Vagina (tissue), 2 donors: Measurements from ENCODE around the gene GJC3. TPM values are rescaled to one million over a fixed set of nuclear protein-coding genes. Genes with fewer than 3 reads are reported as not detected.

ENCODE experiments used
- DNase-seq, 2 donors: peaks; one replicate each; pipeline ENCODE4 v3.0.0-alpha.2; 2017; ENCODE audit errors: extremely low spot score in 2 of 2
- H3K27ac ChIP-seq: fragments of 200-600 bp; sonication (generic); one replicate; pipeline ENCODE4 v1.5.1; 2019
- H3K27me3 ChIP-seq: fragments of 200-600 bp; sonication (generic); one replicate; pipeline ENCODE4 v1.5.1; 2019
- H3K36me3 ChIP-seq, 2 donors: fragments of 200-600 bp; sonication (generic); one replicate each; pipeline ENCODE4 v1.5.1; 2017 to 2019
- H3K4me1 ChIP-seq: fragments of 200-600 bp; sonication (generic); one replicate; pipeline ENCODE4 v1.5.1; 2019
- H3K4me3 ChIP-seq, 2 donors: fragments of 200-600 bp; sonication (generic); 1 replicate in 1 of 2; 2 replicates in 1 of 2; pipeline ENCODE4 v1.5.1; 2016 to 2019
- H3K9me3 ChIP-seq: fragments of 200-600 bp; sonication (generic); one replicate; pipeline ENCODE4 v1.5.1; 2019
- CTCF ChIP-seq, 3 experiments: fragments of 450-650 bp in 2 of 3; fragments of 200-600 bp in 1 of 3; sonication (generic) in 1 of 3; IDR thresholded peaks; one replicate each; pipeline ENCODE4 v1.5.1; 2017 to 2019; ENCODE audit warnings: antibody characterized with exemption in 3 of 3, mild to moderate bottlenecking in 2 of 3, moderate library complexity in 2 of 3
- POLR2A ChIP-seq, 2 donors: fragments of 450-650 bp; IDR thresholded peaks; one replicate each; pipeline ENCODE4 v1.6.1; 2017; ENCODE audit warnings: antibody characterized with exemption in 2 of 2, mild to moderate bottlenecking in 2 of 2, moderate library complexity in 2 of 2
- POLR2AphosphoS5 ChIP-seq, 2 donors: sonication (generic); formaldehyde crosslinking; IDR thresholded peaks; one replicate each; pipeline ENCODE4 v1.9.0; 2017; ENCODE audit warnings: antibody characterized with exemption in 2 of 2, mild to moderate bottlenecking in 2 of 2, low read depth in 1 of 2; ENCODE audit not compliant: insufficient read depth in 1 of 2
- intact Hi-C: fragments of 100-400 bp; cut with DNase I; formaldehyde crosslinking; loops from one replicate; pipeline ENCODE4 v1.15.1; 2023
- total RNA-seq: library from RNA; depleted of rRNA; stranded (reverse); fragments of >200 nt; gene quantifications from one replicate; pipeline ENCODE4 v1.2.3, GENCODE V29; 2016

GJC3 gene
- total RNA-seq, 1 donor from 2014 or later, result not detected

- intact Hi-C loops, result no loop called here
- TF ChIP-seq POLR2AphosphoS5 (IDR thresholded peaks at IDR 0.05; ENCODE audit: insufficient read depth in 1 of 2, low read depth in 1 of 2), result no peak
- TF ChIP-seq CTCF (IDR thresholded peaks at IDR 0.05), result no peak
- TF ChIP-seq POLR2A (IDR thresholded peaks at IDR 0.05), result no peak
Measured at GRCh38 chr7:99919814-99920112, 9.7 kb downstream of the GJC3 start.

GRCh38 chr7:99918959-99919813 lies 10.2 kb downstream of the GJC3 start, which contains the start of gene TRIM4:
TRIM4 (minus strand) TSS chr7:99919530; CDS start chr7:99919401, 129 bp downstream.
- Histone ChIP-seq H3K27ac (peak within 1 kb of the TSS; percentile 81), H3K4me1 (peaks cover 43% of the 10 kb centered on the region), H3K9me3 (no peaks in the 10 kb centered on the region), H3K36me3 (no peaks in the 10 kb centered on the region), H3K4me3 (peak within 1 kb of the TSS; percentile 68 to 77), H3K27me3 (no peaks in the 10 kb centered on the region)
- intact Hi-C loops, result no loop called here
- TF ChIP-seq POLR2AphosphoS5 (IDR thresholded peaks at IDR 0.05; ENCODE audit: insufficient read depth in 1 of 2, low read depth in 1 of 2) (peak; percentile 93 to 95), POLR2A (IDR thresholded peaks at IDR 0.05) (peak in 1 of 2 donors; percentile 78), CTCF (IDR thresholded peaks at IDR 0.05) (peak in 1 of 3 experiments; percentile 2)
- DNase-seq, result peak in 1 of 2 donors; percentile 94

More at GRCh38 chr7:99919814-99920112, 9.7 kb downstream of the GJC3 start:
- DNase-seq, result no peak
- peak overlapping the region; percentile 81 for H3K27ac ChIP-seq
- H3K9me3 ChIP-seq, result no peaks in the 10 kb centered on the region
- H3K4me3 ChIP-seq, result peak overlapping the region; percentile 68 to 77
- no peaks in the 10 kb centered on the region for H3K36me3 ChIP-seq
- H3K27me3 ChIP-seq, result no peaks in the 10 kb centered on the region
- H3K4me1 ChIP-seq, result peaks cover 39% of the 10 kb centered on the region

GRCh38 chr7:99910976-99911375 lies 18.4 kb downstream of the GJC3 start:
- intact Hi-C loops, result no loop called here

GRCh38 chr7:99901581-99901980 lies 27.8 kb downstream of the GJC3 start:
- Histone ChIP-seq H3K27ac (no peak overlapping the region), H3K4me1 (no peaks in the 10 kb centered on the region), H3K27me3 (no peaks in the 10 kb centered on the region), H3K4me3 (no peak overlapping the region), H3K36me3 (peaks cover 0 to 60% of the 10 kb centered on the region in 2 donors), H3K9me3 (no peaks in the 10 kb centered on the region)
- TF ChIP-seq POLR2A (IDR thresholded peaks at IDR 0.05) (no peak), POLR2AphosphoS5 (IDR thresholded peaks at IDR 0.05; ENCODE audit: insufficient read depth in 1 of 2, low read depth in 1 of 2) (no peak), CTCF (IDR thresholded peaks at IDR 0.05) (no peak)
- DNase-seq, result no peak
- intact Hi-C loops, result no loop called here

More at GRCh38 chr7:99910976-99911375, 18.4 kb downstream of the GJC3 start:
- no peaks in the 10 kb centered on the region for H3K9me3 ChIP-seq
- H3K27ac ChIP-seq, result no peak overlapping the region
- no peak for DNase-seq
- TF ChIP-seq CTCF (IDR thresholded peaks at IDR 0.05), result no peak
- H3K36me3 ChIP-seq, result peaks cover 0 to 39% of the 10 kb centered on the region in 2 donors
- peaks cover 9% of the 10 kb centered on the region for H3K4me1 ChIP-seq
- H3K27me3 ChIP-seq, result no peaks in the 10 kb centered on the region
- no peak overlapping the region for H3K4me3 ChIP-seq
